Measurements from ENCODE around the gene ENTPD1.
"Not testable (repeated sequence)": the region's sequence is repeated elsewhere in the genome, so short reads cannot be mapped to it uniquely, and the experiment has no call there.

ENTPD1 gene, protein sequence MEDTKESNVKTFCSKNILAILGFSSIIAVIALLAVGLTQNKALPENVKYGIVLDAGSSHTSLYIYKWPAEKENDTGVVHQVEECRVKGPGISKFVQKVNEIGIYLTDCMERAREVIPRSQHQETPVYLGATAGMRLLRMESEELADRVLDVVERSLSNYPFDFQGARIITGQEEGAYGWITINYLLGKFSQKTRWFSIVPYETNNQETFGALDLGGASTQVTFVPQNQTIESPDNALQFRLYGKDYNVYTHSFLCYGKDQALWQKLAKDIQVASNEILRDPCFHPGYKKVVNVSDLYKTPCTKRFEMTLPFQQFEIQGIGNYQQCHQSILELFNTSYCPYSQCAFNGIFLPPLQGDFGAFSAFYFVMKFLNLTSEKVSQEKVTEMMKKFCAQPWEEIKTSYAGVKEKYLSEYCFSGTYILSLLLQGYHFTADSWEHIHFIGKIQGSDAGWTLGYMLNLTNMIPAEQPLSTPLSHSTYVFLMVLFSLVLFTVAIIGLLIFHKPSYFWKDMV

DNA sequence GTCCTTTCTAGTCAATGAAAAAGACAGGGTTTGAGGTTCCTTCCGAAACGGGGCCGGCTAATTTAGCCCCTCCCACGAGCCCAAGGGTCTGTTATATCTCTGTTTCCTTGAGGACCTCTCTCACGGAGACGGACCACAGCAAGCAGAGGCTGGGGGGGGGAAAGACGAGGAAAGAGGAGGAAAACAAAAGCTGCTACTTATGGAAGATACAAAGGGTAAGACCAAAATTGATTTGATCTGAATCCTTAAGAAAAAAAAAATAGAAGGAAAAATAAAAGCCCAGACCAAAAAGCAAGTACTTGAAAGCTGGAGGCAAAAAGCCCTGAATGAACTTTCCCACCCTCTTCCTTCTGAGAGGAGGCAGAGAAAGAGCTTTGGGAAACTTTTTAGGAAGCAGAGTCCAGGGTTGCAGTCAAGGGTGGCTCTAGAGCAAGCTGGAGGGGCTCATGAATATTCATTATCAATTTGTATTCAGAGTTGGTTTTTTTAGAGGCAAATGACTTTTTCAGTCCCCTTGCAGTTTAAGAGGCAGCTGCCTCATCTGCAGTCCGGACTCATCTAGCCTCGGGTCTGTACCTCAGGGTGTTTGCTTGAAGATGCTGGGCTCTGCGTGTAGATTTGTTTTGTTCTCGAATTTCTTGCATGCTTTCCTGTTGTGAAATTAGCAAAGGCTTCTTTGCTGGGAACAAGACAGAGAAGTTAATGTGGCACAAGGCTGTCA is at the start of gene ENTPD1:
ENTPD1 (plus strand) TSS at position 123 of the 721 bp plus-strand sequence; CDS start at position 200, 77 bp downstream.
- DNase-seq: peak; percentile 85

DNA sequence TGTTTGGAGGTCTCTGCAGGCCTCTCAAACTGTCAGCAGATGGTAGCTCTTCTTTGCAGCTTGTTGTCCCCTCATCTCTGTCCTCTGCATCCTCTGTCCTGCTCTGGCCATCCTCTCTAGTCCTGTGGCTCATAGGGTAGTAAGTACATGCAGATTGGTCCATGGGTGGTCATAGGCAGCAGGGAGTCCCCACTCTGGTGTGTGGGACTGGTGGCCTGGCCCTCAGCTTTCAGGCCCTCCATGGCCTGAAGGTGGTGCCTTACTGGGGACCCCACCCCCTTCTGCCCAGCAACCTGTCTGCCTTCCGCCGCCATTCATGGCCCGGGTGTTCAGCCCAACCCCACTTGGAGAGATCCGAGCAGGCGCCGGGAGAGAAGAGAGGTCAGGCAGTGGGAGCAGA is 49.4 kb upstream of the ENTPD1 start:
- DNase-seq: no peak

DNA sequence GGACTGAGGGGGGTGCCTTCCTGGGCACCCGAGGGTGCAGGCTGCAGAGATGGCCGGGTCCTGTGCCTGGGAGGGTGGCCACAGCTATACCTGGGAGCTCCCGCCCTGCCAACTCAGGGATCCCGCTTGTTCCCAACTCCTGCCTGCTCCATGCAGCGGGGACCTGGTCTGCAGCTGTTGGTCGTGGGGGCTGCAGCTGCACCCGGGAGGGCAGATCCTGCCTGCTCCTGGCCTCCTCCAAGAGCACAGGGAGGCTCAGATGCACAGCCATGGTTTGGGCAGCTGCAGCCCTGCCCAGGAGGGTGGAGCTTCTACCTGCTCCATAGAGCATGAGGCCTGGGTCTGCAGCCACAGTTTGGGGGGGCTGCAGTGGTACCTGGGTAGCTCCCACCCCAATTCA is 49.0 kb upstream of the ENTPD1 start:
- DNase-seq: no peak

DNA sequence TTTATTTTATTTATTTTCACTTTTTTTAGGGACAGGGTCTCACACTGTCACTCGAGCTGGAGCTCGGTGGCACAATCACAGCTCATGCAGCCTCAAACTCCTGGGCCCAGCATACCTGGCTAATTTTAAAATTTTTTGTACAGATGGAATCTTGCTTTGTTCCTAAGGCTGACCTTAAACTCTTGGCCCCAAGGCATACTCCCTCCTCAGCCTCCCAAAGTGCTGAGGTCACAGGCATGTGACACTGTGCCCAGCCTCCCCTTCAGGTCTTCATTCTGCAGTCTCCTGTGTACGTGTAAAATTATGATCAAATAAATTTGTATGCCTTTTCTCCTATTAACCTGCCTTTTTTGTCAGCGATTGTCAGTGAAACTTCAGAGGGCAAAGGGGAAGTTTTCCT is 44.5 kb upstream of the ENTPD1 start:
- DNase-seq: no peak

DNA sequence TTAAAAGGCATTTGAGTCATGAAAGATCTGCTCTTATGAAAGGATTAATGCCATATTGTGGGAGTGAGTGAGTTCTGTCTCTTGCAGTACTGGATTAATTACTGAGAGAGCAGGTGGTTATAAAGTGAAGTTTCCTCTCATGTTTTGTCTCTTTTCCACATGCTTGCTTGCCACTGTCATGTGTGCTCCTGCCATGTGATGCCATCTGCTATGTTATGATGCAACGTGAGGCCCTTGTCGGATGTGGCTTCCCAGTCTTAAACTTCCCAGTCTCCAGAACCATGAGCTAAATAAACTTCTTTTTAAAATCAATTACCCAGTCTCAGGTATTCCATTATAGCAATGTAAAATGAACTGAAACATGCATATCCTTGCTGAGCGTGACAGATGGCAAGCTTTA is 39.5 kb upstream of the ENTPD1 start:
- DNase-seq: no peak

DNA sequence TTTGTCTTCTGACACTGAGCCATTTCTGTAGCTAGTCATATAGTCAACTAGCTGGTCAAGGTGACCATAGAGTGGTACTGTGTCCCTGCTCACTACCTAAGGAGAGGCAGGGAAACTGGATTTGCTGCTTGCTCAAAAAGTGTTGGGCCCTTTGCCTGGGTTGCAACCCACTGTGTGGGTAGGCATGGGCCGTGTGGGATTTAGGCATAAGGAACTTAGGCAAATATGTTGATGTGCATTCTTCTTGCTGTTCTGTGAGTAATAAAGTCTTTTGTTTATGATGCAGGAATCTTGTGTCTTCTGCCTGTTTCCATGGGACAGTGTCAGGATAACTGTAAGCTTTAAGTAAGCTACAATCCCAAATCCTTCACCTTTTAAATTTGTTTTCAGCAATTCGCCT is 39.1 kb upstream of the ENTPD1 start:
- DNase-seq: no peak

DNA sequence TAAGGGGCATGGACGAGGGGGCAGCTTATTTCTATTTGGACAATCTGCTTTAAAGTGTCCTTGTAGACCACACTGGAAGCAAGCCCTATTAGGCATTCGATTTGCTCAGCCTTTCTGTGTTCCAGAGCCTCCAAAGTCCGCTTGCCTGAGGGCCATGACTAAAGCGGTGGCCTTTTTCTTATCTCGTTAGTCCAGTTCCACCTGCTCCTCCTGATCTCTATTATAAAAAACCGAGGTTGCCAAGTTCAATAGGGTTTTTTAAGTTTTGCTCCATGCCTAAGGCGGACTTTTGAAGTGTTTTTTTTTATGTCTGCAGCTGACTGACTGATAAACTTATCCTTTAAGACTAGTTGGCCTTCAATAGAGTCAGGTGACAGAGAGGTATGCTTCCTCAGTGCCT is 35.2 kb upstream of the ENTPD1 start:
- not testable (repeated sequence) for DNase-seq

DNA sequence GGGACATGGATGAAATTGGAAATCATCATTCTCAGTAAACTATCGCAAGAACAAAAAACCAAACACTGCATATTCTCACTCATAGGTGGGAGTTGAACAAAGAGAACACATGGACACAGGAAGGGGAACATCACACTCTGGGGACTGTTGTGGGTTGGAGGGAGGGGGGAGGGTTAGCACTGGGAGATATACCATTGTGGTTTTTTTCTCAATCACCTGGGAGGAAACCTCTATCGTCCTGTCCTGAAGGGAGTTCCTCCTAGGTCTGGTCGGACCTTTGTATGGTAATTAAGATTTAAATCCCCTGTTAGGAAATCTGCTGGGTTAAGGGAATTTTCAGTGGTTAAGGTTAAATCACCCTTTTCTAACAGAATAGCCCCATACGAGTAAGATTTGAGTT is 33.5 kb upstream of the ENTPD1 start:
- DNase-seq: not testable (repeated sequence)

DNA sequence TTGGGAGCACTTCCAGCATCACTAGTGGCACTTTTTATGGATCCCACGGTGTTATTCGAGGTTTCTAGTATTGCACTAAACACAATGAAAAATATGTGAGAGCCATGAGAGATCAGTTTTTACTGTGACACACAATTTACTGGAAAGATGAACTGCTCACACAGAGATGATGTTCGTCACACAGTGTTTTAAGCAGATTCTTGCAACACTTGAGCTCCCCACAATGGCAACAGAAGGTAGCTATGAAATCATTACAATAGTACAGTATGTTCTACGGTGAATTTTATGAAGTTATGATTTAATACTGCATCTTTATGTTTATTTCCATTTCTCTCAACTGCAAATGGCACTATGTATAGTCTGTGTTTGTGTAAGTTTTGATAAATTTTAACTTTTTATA is 27.4 kb upstream of the ENTPD1 start:
- peak; percentile 41 for DNase-seq

DNA sequence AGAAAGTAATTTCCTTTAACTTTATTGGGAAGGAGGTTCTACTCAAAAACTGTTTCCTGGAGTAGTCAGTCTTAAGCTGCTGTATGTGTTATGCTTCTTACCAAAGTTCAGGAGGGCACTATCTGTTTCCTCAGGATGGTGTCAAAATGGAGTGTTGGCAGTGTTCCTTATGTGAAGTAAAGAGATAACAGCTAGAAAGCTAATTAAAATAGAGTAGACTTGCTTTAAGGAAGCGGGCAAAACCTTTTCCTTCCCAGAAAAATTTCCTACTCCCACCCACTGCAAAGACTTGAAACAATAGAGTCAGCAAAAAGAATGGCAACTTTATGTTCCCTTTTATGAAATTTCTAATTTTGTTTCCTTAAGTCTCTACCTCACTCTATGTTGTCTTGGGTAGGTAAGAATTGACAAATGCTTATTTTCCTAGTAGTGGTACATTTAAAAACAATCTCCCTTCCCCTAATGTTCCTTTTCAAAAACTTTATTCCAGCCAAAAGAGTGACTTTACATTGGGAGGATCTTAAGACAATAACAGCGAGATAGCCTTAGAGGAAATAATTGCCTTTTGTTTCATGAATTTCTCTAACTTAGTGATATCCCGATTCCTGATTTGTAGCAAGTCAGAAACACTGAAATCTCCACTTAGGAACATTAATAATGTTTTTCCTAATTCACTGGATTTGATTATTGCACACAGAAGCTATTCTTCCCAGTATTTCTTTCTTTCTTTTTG is 26.5 kb upstream of the ENTPD1 start:
- DNase-seq: peak; percentile 86

DNA sequence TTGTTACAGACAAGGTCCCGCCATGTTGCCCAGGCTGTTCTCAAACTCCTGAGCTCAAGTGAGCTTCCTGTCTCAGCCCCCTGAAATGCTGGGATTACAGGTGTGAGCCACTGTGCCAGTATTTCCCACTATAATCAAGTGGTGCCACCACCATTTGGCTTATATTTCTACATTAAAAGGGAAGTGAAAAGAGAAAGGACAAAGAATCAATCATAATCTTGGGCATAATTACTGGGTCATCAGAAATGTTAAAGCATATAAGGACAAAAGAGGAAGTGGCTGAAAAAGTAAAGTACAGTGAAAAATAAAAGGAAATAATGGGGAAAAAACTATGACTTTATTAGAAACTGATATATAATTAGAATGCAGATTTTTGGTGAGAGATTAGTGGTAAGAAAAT is 25.7 kb upstream of the ENTPD1 start:
- peak; percentile 7 for DNase-seq

DNA sequence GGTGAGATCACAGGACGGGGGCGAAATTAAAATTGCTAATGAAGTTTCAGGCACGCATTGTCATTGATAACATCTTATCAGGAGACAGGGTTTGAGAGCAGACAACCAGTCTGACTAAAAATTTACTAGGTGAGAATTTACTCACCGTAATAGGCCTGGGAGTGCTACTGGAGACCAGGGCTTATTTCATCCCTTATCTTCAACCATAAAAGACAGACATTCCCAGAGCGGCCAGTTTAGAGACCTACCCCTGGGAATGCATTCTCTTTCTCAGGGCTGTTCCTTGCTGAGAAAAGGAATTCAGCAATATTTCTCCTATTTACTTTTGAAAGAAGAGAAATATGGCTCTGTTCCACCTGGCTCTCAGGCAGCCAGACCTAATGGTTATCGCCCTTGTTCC is 23.1 kb upstream of the ENTPD1 start:
- not testable (repeated sequence) for DNase-seq

DNA sequence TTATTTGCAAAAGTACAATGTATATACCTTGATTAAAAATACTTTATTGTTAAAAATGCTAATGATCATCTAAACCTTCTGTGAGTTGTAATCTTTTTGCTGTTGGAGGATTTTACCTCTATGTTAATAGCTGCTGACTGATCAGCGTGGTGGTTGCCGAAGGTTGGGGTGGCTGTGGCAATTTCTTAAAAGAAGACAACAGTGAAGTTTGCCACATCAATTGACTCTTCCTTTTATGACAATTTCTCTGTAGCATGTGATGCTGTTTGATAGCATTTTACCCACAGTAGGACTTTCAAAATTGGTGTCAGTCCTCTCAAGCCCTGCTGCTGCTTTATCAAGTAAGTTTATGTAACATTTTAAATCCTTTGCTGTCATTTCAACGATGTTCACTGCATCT is 16.9 kb upstream of the ENTPD1 start:
- DNase-seq: no peak

DNA sequence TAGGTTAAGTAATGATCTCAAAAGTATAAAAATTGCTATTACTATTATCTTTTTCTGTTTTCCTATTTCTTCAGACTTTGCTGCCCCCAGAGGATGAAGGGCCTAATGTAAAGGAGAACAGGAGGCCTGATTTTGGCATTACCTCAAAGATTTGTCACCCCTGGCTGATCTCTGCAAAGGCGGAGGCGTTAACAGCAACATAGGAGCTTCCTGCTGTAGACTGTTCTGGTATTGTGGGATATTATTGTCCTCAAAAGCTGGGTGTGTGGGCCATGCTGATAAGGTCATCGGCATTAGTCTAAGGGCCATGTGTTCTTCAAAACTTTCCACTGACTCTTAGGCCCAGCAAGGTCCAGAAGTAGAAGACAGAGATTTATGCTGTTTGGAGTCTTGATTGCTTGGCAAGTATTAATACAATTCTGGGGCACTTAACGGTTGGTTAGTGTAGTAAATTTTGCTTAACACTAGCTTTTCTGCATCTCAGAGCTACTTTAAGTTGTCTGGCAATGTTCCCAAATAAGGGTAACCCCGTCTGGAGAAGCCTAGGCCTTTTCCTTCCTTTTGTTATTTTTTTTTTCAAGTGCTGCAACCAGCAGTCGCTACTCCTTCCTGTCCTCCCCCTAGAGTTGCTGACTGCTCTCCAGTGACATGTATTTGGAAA is 14.0 kb upstream of the ENTPD1 start:
- peak; percentile 84 for DNase-seq

DNA sequence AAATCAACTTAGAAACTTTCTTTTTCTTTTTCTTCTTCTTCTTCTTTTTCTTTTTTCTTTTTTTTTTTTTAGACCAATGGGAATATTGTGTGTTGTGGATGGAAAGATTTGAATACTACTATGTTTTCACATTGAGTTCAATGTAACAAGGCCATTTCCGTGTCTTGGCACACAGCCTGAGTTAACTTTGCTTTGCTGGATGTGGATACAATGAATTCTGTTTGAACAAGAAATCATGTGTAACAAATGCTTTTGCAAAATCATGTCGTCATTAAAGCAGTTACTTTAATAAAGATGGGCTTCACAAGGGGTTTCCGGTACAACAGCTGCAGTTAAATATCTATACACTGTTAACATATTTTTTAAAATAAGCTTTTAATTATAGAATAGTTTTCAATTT is 13.5 kb upstream of the ENTPD1 start:
- peak; percentile 67 for DNase-seq

DNA sequence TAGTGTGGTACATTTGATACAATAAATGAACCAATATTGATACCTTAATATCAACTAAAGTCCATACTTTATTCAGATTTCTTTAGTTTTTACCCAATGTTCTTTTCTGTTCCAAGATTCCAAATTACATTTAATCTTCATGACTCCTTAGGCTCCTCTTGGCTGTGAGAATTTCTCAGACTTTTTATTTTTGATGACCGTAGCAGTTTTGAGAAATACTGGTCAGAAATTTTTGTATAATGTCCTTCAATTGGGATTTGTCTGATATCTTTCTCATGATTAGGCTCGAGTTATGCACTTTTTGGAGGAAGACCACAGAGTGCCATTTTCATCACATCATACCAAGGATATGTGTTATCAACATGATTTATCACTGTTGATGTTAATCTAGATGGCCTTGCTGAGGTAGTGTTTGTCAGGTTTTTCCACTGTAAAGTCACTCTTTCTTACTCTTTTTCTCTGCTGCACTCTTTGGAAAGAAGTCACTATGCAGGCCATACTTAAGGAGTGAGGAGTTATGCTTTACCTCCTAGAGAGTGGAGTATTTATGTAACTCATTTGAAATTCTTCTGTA is 12.9 kb upstream of the ENTPD1 start:
- DNase-seq: no peak

DNA sequence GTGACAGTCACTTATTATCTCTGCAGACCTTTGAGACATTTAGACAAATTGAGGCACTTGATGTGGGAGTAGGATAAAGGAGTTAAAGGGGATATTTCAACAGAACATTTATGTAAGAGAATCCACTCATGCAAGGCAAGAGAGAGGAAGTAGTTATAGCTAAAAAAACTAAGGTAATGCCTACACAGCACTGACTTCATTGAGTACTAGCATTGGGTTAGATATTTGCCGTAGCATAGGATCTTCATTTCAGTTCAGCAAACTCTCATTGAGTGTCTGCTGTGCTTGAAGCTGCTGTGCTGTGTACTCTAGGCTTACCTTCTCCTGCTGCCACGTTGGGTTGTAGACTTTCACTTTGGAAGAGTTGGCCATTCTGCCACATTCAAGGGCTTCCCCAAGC is 10.5 kb upstream of the ENTPD1 start:
- peak; percentile 83 for DNase-seq

DNA sequence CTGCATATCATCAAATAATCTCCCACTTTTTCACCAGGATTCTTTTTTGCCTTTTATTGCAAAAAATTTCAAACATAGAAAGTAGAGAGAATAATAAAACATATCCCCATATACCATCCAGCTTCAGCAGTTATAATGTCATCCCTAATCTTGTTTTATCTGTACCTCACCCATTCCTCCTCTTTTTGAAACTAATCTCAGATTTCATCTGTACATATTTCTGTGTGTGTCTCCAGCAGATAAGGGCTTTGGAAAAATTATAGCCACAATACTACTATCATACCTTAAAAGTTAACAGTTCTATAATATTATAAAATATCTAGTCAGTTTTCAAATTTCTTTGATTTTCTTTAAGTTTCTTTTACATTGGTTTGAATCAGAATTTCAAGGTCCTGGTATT is 7.6 kb upstream of the ENTPD1 start:
- no peak for DNase-seq

DNA sequence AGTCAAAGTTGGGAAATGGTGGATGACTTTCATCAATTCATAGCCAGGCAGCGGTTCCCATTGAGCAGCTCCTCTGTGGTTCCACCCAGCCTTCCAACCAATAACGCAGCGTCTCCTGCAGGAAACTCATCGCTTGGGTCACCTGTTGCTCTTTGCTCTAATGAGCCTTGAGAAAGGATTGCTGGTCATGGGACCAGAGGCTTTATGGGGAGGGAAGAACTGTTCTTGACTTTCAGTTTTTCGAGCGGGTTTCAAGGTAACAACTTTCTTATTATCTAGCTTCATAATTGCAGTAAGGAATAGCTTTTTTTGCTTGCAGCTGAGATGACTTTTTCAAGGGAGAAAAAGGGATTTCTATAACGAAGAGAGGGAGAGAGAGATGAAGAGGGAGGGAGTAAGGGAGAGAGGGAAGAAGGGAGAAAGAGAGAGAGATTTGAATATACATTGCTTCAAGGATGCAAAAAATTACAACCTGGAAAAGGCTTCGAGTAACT is 405 bp upstream of the ENTPD1 start:
- DNase-seq: peak; percentile 38

DNA sequence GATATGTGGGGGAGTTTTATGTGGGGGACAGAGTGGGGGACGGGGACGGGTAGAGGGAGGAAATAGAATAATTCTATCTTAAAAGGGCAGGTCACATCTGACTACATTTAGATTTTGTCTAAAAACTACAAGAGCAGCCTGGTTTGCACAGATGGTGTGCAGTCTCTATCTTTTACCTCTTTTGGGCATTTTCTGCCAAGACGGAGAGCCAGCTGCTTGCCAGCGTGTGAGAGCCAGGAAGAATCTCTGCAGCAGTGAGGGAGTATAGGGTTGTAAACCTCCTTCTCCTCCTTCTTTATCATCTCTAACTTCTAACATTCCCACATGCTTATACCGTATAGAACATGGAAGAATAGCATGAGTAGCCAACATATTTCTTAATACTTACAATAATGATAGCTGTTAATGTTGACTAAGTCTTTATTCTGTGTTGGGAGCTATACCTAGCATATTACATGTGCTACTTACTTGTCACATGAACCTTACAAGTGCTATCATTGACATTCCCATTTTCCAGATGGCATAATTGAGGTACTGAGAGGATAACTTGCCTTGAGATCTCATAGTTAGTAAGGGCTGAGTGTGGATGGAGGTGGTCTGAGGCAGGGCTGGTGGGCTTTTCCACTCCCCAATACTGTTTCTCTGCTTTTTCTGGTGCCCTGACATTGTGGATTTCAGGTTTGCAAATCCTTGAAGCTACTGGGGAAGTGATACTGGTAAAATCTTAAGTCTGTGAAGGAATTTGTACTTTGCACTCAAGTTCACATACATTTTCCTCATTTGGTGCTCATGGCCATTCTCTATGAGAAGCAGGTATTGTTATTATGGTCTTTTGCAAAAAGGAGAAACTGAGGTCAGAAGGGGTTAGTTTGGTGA is 1.1 kb downstream of the ENTPD1 start:
- DNase-seq: no peak

DNA sequence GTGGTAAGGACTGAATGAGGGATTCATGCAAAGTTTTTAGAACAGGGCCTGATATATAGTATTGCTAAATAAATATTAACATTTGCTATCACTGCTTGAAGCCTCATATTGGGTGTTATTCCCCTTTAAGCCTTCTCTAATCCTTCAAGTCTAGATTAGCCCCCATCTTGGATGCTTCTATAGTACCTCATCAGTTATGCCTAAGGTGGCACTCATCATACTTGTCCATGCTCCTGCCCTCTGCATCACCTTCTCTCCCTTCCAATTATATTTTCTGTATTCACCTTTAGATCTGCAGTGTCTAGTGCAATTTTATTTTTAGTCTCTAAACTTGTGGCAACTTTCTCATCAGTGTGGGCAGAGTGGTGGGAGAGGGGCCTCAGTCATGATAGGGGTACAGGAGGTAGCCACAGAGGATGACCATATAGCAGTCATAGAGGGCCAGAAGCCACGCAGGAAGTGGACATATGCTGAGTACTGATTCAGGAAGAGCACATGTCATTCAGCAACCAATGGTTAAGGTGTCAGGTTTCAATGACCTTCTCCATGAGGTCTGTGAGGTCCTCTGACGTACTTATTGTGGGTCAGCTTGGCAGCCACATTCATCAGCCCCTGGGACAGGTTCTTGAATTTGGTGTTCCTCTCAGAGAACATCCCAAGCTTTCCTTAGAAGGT is 2.5 kb downstream of the ENTPD1 start:
- DNase-seq: no peak

Data from GF-D8 (cell line).